GM19099 (cell line): Measurements from ENCODE around the gene CYP27A1.

Source experiments
- POLR2A ChIP-seq: IDR thresholded peaks from 3 replicates; pipeline ENCODE4 v1.6.1; 2011; ENCODE audit warnings: low read depth; ENCODE audit not compliant: insufficient read length; ENCODE audit errors: extremely low read depth

CYP27A1 gene

GRCh38 chr2:218755198-218755566 lies 26.8 kb upstream of the CYP27A1 start:
- no peak for TF ChIP-seq POLR2A

- no peak for TF ChIP-seq POLR2A
These were observed 26.2 kb upstream of the CYP27A1 start for GRCh38 chr2:218755567-218756404.

- TF ChIP-seq POLR2A: no peak
These were observed 25.2 kb upstream of the CYP27A1 start for GRCh38 chr2:218756599-218757377.

- TF ChIP-seq POLR2A: no peak
These were observed 20.2 kb upstream of the CYP27A1 start for GRCh38 chr2:218761795-218762194.

- no peak for TF ChIP-seq POLR2A
These were observed 8.1 kb upstream of the CYP27A1 start for GRCh38 chr2:218773881-218774280.

GRCh38 chr2:218776488-218776887 lies 5.5 kb upstream of the CYP27A1 start:
- TF ChIP-seq POLR2A: no peak

GRCh38 chr2:218777276-218777990 lies 4.5 kb upstream of the CYP27A1 start:
- no peak for TF ChIP-seq POLR2A

GRCh38 chr2:218780046-218780445 lies 1.9 kb upstream of the CYP27A1 start:
- no peak for TF ChIP-seq POLR2A

GRCh38 chr2:218780851-218781690 lies 876 bp upstream of the CYP27A1 start:
- no peak for TF ChIP-seq POLR2A

GRCh38 chr2:218782528-218782844 lies 539 bp downstream of the CYP27A1 start:
- no peak for TF ChIP-seq POLR2A

- TF ChIP-seq POLR2A: no peak
These were observed 1.7 kb downstream of the CYP27A1 start for GRCh38 chr2:218783688-218784087.

- no peak for TF ChIP-seq POLR2A
These were observed 3.2 kb downstream of the CYP27A1 start for GRCh38 chr2:218785103-218785502.

GRCh38 chr2:218786133-218786532 lies 4.2 kb downstream of the CYP27A1 start:
- TF ChIP-seq POLR2A: no peak

- TF ChIP-seq POLR2A: no peak
These were observed 6.7 kb downstream of the CYP27A1 start for GRCh38 chr2:218788529-218789255.

GRCh38 chr2:218792433-218792832 lies 10.5 kb downstream of the CYP27A1 start:
- TF ChIP-seq POLR2A: no peak

GRCh38 chr2:218796691-218797090 lies 14.7 kb downstream of the CYP27A1 start:
- no peak for TF ChIP-seq POLR2A
